ENCODE results near the gene KCNMB1.
A peak's percentile ranks its signal among the peaks of the same experiment; 100 is the strongest.

The KCNMB1 gene

DNA sequence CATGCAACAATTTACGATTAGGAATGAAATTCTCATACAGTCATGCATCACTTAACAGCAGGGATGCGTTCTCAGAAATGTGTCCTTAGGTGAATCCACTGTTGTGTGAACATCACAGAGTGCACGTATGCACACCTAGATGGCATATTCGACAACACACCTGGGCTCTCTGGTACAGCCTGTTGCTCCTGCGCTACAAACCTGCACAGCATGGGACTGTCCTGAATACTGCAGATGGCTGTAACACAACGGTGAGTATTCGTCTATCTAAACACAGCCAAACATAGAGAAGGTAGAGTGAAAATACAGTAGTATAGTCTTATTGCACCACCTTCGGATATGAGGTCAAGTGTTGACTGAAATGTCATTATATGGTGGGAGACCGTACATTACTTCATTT lies 47.6 kb downstream of the KCNMB1 start:
- Histone ChIP-seq H3F3A (ENCODE audit: control insufficient read depth, insufficient read depth) (no peaks in the 10 kb centered on the region), H3K4me2 (ENCODE audit: low read length) (no peak overlapping the region), H3K4me3 (ENCODE audit: low read length) (no peak overlapping the region), H3K4me1 (ENCODE audit: control insufficient read depth, low read length) (no peaks in the 10 kb centered on the region), H3K9me2 (replicated peaks; ENCODE audit: control insufficient read depth, low read length) (no peaks in the 10 kb centered on the region), H3K27me3 (ENCODE audit: control insufficient read depth, low read length) (no peaks in the 10 kb centered on the region; the same call in 1 of the 2 replicates), H3K79me2 (ENCODE audit: control insufficient read depth, low read length) (no peaks in the 10 kb centered on the region), H3K9me3 (ENCODE audit: control insufficient read depth, insufficient read depth, low read length) (peaks cover 3% of the 10 kb centered on the region; the same call in 1 of the 2 replicates), H4K20me1 (ENCODE audit: control insufficient read depth, insufficient read depth, low read depth, low read length) (no peaks in the 10 kb centered on the region), H3K36me3 (ENCODE audit: control insufficient read depth, low read length) (no peaks in the 10 kb centered on the region), H3K27ac (ENCODE audit: low read depth, low read length) (no peak overlapping the region)
- TF ChIP-seq, protein P1, sequence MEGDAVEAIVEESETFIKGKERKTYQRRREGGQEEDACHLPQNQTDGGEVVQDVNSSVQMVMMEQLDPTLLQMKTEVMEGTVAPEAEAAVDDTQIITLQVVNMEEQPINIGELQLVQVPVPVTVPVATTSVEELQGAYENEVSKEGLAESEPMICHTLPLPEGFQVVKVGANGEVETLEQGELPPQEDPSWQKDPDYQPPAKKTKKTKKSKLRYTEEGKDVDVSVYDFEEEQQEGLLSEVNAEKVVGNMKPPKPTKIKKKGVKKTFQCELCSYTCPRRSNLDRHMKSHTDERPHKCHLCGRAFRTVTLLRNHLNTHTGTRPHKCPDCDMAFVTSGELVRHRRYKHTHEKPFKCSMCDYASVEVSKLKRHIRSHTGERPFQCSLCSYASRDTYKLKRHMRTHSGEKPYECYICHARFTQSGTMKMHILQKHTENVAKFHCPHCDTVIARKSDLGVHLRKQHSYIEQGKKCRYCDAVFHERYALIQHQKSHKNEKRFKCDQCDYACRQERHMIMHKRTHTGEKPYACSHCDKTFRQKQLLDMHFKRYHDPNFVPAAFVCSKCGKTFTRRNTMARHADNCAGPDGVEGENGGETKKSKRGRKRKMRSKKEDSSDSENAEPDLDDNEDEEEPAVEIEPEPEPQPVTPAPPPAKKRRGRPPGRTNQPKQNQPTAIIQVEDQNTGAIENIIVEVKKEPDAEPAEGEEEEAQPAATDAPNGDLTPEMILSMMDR (IDR thresholded peaks at IDR 0.05; ENCODE audit: low read depth, low read length, poor library complexity, severe bottlenecking) = no peak
- no peak for TF ChIP-seq EZH2phosphoT487 (IDR thresholded peaks at IDR 0.05; ENCODE audit: borderline replicate concordance, low read length)

DNA sequence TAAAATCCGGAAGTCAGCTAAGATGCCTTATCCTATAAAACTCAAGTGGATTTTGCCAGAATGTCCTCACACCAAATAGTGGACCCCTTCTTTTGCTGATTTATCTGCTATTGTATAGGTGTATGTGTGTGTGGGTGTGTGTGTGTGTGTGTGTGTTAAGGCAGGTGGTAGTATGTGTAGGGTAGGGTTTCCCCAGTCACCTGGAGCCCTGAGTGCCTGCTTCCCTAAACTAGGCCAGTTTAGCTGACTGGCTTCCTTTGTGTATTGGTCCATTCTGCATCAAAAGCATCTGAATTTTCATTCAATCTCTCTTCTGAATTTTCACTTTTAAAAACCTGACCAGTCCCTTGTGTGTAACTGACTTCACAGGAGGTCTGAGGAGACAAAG lies 49.4 kb downstream of the KCNMB1 start:
- Histone ChIP-seq H3K27ac (ENCODE audit: low read depth, low read length) (no peak overlapping the region), H3K4me3 (ENCODE audit: low read length) (no peak overlapping the region), H3K36me3 (ENCODE audit: control insufficient read depth, low read length) (no peaks in the 10 kb centered on the region), H3K9me3 (ENCODE audit: control insufficient read depth, insufficient read depth, low read length) (peaks cover 3% of the 10 kb centered on the region; the same call in 1 of the 2 replicates), H3F3A (ENCODE audit: control insufficient read depth, insufficient read depth) (no peaks in the 10 kb centered on the region), H3K79me2 (ENCODE audit: control insufficient read depth, low read length) (no peaks in the 10 kb centered on the region), H3K27me3 (ENCODE audit: control insufficient read depth, low read length) (peaks cover 4% of the 10 kb centered on the region; the same call in 1 of the 2 replicates), H3K4me2 (ENCODE audit: low read length) (no peak overlapping the region), H3K9me2 (replicated peaks; ENCODE audit: control insufficient read depth, low read length) (no peaks in the 10 kb centered on the region), H3K4me1 (ENCODE audit: control insufficient read depth, low read length) (no peaks in the 10 kb centered on the region), H4K20me1 (ENCODE audit: control insufficient read depth, insufficient read depth, low read depth, low read length) (no peaks in the 10 kb centered on the region)
- TF ChIP-seq, protein P1 (IDR thresholded peaks at IDR 0.05; ENCODE audit: low read depth, low read length, poor library complexity, severe bottlenecking) = no peak
- TF ChIP-seq EZH2phosphoT487 (IDR thresholded peaks at IDR 0.05; ENCODE audit: borderline replicate concordance, low read length) = no peak

DNA sequence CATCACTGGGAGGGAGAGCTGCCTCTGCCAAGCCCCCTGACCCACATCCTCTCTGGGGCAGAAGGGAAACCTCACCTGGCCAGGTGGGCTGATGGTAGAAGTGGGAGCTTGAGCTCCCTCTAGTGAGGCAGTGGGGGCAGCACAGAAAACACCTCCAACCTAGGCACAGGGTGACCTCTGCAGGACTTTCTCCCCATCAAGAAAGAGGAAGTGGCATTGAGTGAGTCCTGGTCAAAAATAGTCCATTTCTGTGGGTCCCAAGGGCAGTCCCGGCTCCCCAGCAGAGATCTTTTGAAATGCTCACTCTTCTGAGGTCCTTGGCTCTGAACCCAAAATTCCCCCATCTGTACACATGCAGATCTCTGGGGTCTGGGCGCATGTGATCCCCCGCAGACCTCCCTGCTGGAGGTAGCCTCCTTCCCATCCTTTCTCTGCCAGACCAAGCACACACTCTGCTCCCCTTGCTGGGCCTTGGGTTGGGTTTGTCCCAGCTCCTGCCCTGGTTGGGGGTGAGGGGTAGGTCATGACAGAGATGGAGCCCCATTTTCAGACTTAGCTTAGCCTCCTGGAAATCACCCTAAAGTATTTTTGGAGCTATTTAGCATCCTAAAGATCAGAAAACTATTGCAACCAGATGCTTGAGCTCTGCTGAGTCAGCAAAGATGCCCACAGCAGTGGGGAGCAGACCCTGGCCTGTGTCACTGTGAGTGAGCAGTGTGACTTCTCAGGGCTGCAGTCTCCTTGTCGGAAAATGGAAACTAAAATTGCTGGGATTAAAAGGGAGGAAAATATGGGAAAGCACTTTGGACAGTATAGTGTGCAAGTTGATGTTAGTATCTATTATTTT lies 50.0 kb downstream of the KCNMB1 start:
- Histone ChIP-seq H3K4me3 (ENCODE audit: low read length) (no peak overlapping the region), H3K27ac (ENCODE audit: low read depth, low read length) (no peak overlapping the region), H3F3A (ENCODE audit: control insufficient read depth, insufficient read depth) (no peaks in the 10 kb centered on the region), H3K27me3 (ENCODE audit: control insufficient read depth, low read length) (peaks cover 4% of the 10 kb centered on the region; the same call in 1 of the 2 replicates), H3K36me3 (ENCODE audit: control insufficient read depth, low read length) (no peaks in the 10 kb centered on the region), H3K9me3 (ENCODE audit: control insufficient read depth, insufficient read depth, low read length) (peaks cover 3% of the 10 kb centered on the region; the same call in 1 of the 2 replicates), H3K79me2 (ENCODE audit: control insufficient read depth, low read length) (no peaks in the 10 kb centered on the region), H3K9me2 (replicated peaks; ENCODE audit: control insufficient read depth, low read length) (no peaks in the 10 kb centered on the region), H3K4me2 (ENCODE audit: low read length) (no peak overlapping the region), H3K4me1 (ENCODE audit: control insufficient read depth, low read length) (no peaks in the 10 kb centered on the region), H4K20me1 (ENCODE audit: control insufficient read depth, insufficient read depth, low read depth, low read length) (no peaks in the 10 kb centered on the region)
- TF ChIP-seq EZH2phosphoT487 (IDR thresholded peaks at IDR 0.05; ENCODE audit: borderline replicate concordance, low read length) = no peak
- TF ChIP-seq, protein P1 (IDR thresholded peaks at IDR 0.05; ENCODE audit: low read depth, low read length, poor library complexity, severe bottlenecking) = peak; percentile 71
